Uterus (tissue), 2 donors: ENCODE data around the gene DOCK1.

Source experiments
- POLR2A ChIP-seq, 2 donors: fragments of 450-650 bp; IDR thresholded peaks; one replicate each; pipeline ENCODE4 v1.6.1; 2016; ENCODE audit warnings: antibody characterized with exemption in 2 of 2, mild to moderate bottlenecking in 1 of 2, moderate library complexity in 1 of 2
- TF ChIP-seq, protein P1 (sequence below), 4 experiments: fragments of 200-600 bp in 2 of 4; fragments of 450-650 bp in 2 of 4; sonication (generic) in 2 of 4; IDR thresholded peaks; one replicate each; pipeline ENCODE4 v1.5.1; 2016 to 2019; ENCODE audit warnings: antibody characterized with exemption in 4 of 4, mild to moderate bottlenecking in 2 of 4, moderate library complexity in 1 of 4

DNA sequence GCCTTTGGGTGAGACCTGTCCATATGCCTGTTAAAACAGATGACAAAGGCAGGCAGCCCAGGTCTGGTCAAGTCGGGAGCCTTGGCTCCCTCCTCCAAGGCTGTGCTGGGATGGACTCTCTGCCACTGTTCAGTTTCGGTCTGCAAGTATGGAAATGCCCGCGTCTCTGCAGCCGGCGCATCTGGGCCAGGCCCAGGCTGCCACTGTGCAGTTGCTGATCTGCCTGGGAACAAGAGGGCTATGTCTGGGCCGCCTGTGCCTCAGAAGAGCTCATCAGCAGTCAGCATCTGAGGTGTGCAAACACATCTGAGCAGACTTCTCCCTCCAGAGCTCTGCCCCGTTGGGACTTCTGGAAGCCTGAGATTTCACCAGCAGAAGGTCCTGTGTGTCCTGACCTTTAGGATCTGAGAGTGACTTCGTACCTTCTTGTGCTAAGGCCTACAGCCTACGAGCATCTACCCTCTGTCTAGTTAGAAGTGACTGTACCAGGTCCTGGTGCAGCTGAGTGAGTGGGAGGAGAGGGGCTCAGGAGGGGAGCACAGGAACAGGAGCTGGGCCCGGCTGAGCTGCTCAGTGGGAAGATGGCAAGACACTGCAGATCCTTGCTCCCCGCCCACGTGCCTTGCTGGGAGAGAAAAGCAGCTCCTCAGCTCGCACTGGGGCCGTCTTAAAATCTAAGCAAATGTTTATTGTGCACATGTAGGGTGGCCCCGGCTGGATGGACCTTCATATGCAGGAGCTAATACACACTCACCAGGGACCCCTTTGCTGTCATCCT lies 50.9 kb downstream of the DOCK1 start:
- TF ChIP-seq, protein P1, sequence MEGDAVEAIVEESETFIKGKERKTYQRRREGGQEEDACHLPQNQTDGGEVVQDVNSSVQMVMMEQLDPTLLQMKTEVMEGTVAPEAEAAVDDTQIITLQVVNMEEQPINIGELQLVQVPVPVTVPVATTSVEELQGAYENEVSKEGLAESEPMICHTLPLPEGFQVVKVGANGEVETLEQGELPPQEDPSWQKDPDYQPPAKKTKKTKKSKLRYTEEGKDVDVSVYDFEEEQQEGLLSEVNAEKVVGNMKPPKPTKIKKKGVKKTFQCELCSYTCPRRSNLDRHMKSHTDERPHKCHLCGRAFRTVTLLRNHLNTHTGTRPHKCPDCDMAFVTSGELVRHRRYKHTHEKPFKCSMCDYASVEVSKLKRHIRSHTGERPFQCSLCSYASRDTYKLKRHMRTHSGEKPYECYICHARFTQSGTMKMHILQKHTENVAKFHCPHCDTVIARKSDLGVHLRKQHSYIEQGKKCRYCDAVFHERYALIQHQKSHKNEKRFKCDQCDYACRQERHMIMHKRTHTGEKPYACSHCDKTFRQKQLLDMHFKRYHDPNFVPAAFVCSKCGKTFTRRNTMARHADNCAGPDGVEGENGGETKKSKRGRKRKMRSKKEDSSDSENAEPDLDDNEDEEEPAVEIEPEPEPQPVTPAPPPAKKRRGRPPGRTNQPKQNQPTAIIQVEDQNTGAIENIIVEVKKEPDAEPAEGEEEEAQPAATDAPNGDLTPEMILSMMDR (IDR thresholded peaks at IDR 0.05) = no peak
- no peak for TF ChIP-seq POLR2A (IDR thresholded peaks at IDR 0.05)
